Naive B cell (primary cell): ENCODE measurements around the gene RRP8. TPM values are rescaled to one million over a fixed set of nuclear protein-coding genes. Genes with fewer than 3 reads are reported as not detected.

Experiments
- polyA plus RNA-seq, 6 donors: library from polyadenylated mRNA; unstranded; fragments of 300-500 nt; fragmentation: Illumina TruSeq; gene quantifications; one replicate each; pipeline ENCODE4 v1.2.3, GENCODE V29; 2021; ENCODE audit warnings: low read depth in 6 of 6

Gene RRP8
- polyA plus RNA-seq, 6 donors from 2014 or later: 13.7 to 33.8 (median 18.6) TPM

Other genes starting within 250 kb of the RRP8 start
- 10 to 100 TPM in 3 of 6 donors, 1 to 10 TPM in 3; 6.9 to 14.2 (median 9.9) TPM for gene SMPD1, start 213.1 kb downstream of the RRP8 start, polyA plus RNA-seq
- gene APBB1, start 184.5 kb downstream of the RRP8 start, polyA plus RNA-seq: 10 to 100 TPM in 5 of 6 donors, 1 to 10 TPM in 1; 9.4 to 40.0 (median 28.0) TPM
- gene HPX, start 162.6 kb downstream of the RRP8 start, polyA plus RNA-seq: under 1 TPM in 2 of 6 donors, not detected in 4; 0.19 to 0.95 TPM
- gene TRIM3, start 129.7 kb downstream of the RRP8 start, polyA plus RNA-seq: 1 to 10 TPM in 4 of 6 donors, under 1 TPM in 2; 0.88 to 2.7 (median 1.8) TPM
- 10 to 100 TPM; 22.9 to 37.3 (median 29.7) TPM for gene ARFIP2, start 122.3 kb downstream of the RRP8 start, polyA plus RNA-seq
- gene TIMM10B, start 122.1 kb downstream of the RRP8 start, polyA plus RNA-seq: 10 to 100 TPM; 22.0 to 43.4 (median 30.4) TPM
- 1 to 10 TPM in 5 of 6 donors, under 1 TPM in 1; 0.90 to 2.6 (median 1.7) TPM for gene DNHD1, start 106.3 kb downstream of the RRP8 start, polyA plus RNA-seq
- gene ILK, start 158 bp upstream of the RRP8 start, polyA plus RNA-seq: 10 to 100 TPM; 49.8 to 87.8 (median 73.8) TPM
- 100 to 1,000 TPM; 203 to 344 (median 273) TPM for gene TAF10, start 8.6 kb upstream of the RRP8 start, polyA plus RNA-seq
- 100 to 1,000 TPM; 146 to 198 (median 176) TPM for gene TPP1, start 15.8 kb upstream of the RRP8 start, polyA plus RNA-seq
- under 1 TPM in 5 of 6 donors, not detected in 1; 0.07 to 0.85 (median 0.19) TPM for gene DCHS1, start 52.2 kb upstream of the RRP8 start, polyA plus RNA-seq
- gene MRPL17, start 79.7 kb upstream of the RRP8 start, polyA plus RNA-seq: 10 to 100 TPM in 5 of 6 donors, 1 to 10 TPM in 1; 9.7 to 16.0 (median 11.7) TPM
- gene OR2AG2, start 168.4 kb upstream of the RRP8 start, polyA plus RNA-seq: not detected
- gene OR2AG1, start 179.4 kb upstream of the RRP8 start, polyA plus RNA-seq: not detected
- not detected for gene OR6A2, start 196.1 kb upstream of the RRP8 start, polyA plus RNA-seq
- gene OR10A5, start 242.1 kb upstream of the RRP8 start, polyA plus RNA-seq: not detected